ENCODE measurements around the gene CECR2.

- TF ChIP-seq CTCF (IDR thresholded peaks at IDR 0.05) (no peak), POLR2A (IDR thresholded peaks at IDR 0.05) (no peak)
Measured at GRCh38 chr22:17476838-17477237, 107.6 kb downstream of the CECR2 start.
